NCI-H2171 (cell line): ENCODE data around the gene SLC13A3.
A peak's percentile ranks its signal among the peaks of the same experiment; 100 is the strongest.

Experiments
- DNase-seq: peaks from one replicate; lab custom pipeline; 2025; lab: John Stamatoyannopoulos, UW

Gene SLC13A3

DNA sequence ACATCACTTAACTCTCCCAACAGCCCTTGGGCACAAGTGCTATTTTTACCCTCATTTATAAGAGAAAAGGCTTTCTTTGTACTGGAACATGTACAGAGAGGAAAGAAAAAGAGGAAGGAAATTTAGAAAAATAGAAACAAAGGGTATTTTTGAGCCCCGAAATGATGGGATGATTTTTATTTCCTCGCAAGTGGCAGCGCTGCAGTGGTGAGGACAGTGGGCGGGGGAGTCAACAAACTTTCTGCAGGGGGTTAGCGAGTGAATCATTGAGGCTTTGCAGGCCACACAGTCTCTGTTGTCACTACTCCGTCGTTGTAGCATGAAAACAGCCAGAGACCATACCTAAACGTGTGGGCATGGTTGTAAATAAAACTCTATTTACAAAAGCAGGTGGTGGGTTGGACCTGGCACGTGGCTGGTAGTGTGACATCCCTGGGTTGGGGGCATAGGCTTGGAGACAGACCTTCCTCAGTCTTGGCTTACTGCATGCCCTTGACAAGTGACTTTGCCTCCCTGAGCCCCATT lies 75.3 kb downstream of the SLC13A3 start:
- DNase-seq = no peak

- no peak for DNase-seq
Observed at GRCh38 chr20:46575394-46575793, 75.9 kb downstream of the SLC13A3 start.

- no peak for DNase-seq
Observed at GRCh38 chr20:46573788-46574584, 77.3 kb downstream of the SLC13A3 start.

DNA sequence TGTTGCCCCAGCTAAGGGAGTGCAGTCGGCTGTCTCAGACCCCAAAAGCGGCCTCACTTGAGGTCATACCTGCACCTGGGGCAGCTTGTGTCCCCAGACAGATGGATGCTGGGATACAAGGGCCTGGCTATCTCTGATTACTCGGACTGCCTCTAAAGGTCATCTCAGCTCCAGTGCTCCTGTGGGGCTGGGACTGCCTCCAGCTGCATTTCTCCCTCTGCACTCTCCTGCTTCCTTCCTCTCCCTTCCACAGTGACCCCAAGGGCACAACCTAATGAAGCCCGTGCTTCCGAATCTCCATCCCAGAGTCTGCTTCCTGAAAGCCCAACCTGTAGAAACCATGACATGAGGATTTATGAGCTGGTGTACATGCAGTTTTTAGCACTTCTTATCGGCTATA lies 78.0 kb downstream of the SLC13A3 start:
- no peak for DNase-seq

DNA sequence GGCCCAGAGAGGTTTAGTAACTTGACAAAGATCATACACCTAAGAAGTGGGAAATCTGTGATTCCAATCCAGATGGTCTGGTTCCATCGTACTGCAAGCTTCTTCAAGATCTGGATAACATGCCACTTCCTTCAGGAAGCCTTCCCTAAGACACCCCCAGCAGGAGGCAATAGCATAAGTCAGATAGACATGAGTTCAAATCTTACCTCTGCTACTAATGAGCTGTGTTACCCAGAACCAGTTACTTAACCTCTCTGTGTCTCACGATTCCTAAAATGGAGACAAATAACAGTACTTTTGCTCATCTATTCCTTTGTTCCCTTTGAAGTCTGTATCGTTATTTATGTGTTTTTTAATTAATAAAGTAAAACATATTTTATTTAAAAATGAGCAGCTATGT lies 78.5 kb downstream of the SLC13A3 start:
- no peak for DNase-seq

DNA sequence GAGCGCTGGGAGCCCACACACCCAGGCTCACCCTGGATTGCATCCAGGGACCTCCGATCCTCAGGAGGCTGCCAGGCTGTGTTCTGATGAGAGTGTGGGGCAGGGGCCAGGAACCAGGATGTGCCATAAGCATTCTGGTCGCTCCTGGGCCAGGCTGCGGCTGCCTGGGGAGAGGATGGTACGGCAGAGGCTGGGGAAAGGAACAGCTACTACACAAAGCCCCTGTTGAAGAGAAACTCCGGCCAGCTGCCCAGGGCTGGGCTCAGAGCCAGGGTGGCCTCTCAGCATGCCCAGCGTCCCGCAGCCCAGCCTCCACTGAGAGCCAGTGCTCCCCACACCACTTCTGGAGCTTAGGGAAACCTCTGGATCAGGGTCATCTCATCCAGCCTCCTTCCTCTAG lies 79.1 kb downstream of the SLC13A3 start:
- no peak for DNase-seq

DNA sequence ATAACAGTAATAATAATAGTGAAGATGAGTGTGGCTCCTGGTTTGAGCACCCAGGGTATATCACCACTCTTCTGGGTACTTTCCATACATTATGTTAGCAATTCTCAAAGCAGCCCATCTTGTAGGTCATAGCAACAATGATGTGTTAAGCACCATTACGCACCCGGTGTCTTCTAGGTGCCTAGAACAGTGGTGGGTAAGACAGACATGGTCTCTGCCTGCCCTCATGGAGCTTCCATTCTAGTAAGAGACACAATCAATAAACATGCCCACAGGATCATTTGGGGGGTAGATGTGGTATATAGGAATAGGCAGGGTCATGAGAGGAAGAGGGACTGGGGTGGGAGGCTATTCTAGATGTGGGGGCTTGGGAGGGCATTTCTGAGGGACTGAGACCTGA lies 79.8 kb downstream of the SLC13A3 start:
- DNase-seq = no peak

GRCh38 chr20:46570956-46571355 lies 80.3 kb downstream of the SLC13A3 start:
- DNase-seq = no peak

GRCh38 chr20:46569961-46570360 lies 81.3 kb downstream of the SLC13A3 start:
- no peak for DNase-seq

GRCh38 chr20:46568570-46569129 lies 82.6 kb downstream of the SLC13A3 start:
- DNase-seq = peak; percentile 68

GRCh38 chr20:46566125-46566524 lies 85.1 kb downstream of the SLC13A3 start:
- DNase-seq = no peak

DNA sequence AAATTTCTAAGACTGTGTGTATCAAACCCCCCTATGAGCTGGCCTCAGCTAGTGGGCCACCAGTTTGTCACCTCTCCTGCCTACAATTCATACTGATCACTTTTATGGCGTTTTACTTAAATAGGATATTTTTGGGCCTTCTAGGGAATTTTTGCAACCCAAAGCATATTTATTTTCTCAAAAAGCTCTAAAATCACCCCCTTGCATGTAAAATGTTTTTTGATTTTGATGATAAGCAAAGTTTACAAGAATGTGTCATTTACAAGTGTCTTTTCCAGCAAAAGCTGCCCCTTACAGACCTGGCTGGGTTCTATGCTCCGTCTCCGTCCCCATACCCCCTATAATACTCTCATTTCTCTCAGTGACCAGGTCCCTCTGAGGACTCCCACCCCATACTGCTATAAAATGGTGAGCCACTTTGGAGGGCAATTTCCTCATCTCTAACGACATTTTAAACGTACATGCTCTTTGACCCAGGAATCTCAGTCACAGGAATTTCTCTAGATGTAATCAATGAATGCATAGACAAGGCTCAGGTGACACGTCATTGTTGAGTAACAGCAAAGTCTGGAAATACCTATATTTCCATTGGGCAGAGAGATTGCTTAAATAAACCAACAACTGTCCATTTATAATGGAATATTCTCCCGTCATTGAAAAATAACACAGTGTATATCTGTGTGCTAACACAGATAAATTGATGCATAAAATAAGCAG lies 86.9 kb downstream of the SLC13A3 start:
- no peak for DNase-seq

DNA sequence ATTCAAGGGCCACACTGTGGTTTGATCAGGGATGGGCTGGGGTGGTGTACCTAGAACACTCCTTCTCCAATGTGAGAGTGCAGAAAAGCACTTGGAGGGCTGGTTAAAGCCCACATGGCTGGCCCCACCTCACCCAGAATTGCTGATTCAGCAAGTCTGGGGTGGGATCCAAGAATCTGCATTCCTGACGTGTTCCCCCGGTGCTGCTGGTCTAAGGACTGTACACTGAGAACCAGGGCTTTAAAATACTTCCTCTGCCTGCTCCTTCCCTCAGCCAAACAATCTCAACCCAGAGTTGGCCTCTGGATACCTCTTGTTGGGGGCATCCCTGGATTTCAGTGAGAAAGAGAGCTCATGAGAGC lies 87.4 kb downstream of the SLC13A3 start:
- no peak for DNase-seq

- DNase-seq = no peak
Observed at GRCh38 chr20:46563170-46563859, 87.9 kb downstream of the SLC13A3 start.

DNA sequence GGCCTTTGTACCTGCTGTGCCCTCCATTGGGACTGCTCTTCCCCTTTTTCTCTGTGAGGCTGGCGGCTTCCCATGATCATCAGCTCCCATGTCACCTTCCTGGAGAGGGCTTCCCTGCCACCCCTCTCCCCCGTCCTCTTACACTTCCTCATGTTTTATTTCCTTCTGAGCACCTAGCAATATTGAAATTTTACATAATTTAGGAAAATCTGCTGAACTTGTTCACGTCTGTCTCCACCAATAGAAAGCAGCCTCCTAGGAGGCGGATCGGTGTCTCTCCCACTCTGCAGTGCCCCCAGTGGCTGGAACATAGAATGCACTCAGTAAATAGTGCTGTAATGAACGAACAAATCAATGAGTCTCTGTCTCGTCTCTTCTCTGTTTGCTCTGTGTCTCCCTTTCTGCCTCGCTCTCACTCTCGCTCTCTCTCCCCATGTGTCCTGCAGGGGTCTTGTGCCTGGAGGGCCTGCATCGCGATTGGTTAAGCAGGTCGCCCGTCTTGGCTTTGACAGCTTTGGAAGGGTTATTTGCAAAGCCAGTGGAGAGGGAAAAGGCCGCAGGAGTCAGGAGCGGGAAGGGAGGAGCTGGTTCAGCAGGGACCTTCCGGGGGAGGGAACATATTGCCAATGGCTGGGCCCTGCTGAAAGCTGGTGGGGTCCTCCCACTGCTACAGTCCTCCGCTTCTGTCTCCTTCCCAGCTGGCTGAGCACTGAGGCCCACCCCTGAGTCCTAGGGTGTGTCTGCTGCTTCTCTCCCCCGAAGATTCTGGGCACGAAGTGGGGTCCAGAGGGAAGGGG lies 88.7 kb downstream of the SLC13A3 start:
- peak; percentile 41 for DNase-seq

GRCh38 chr20:46562009-46562372 lies 89.3 kb downstream of the SLC13A3 start:
- no peak for DNase-seq

GRCh38 chr20:46559685-46560440 lies 91.4 kb downstream of the SLC13A3 start:
- DNase-seq = no peak

DNA sequence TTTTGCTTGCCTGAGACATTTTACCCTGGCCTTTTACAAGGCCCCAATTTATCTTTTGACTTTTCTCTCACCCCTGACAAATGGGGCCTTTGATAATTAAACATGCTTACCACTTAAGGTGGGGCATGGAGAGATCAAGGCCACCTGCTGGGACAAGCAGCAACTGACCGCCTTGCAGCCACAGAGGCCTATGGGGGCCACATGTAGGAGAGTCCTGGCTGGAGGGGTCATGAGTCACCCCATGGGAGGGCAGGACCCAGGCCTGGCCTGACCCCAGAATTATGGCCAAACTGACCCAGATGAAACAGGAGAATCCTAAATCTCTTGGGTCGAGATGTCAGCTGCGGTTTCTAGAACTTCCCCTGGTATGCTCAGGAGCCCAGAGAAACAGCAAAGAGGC lies 92.3 kb downstream of the SLC13A3 start:
- DNase-seq = no peak

DNA sequence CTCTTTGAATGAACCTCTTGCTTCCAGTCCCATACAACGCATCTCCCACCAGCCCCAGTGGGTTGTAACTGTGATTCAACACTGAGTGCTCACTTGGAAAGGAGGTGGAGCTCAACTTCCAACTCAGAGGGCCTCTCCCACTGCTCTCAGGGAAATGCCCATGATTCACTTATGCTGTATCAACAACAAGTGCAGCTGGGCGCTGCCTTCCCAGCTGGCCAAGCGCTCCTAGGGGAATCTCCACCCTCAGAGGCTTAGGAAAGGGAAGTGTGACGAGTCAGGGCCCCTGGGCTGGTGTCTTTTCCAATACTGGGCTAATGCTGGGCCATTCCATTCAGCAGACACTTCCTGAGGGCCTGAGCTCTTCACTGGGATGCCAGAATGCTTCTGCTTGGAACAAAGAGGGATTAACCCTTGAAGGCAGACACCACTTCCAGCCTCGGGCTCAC lies 92.7 kb downstream of the SLC13A3 start:
- DNase-seq = peak; percentile 47

GRCh38 chr20:46557231-46557956 lies 93.9 kb downstream of the SLC13A3 start:
- DNase-seq = peak; percentile 7
